Raji (cell line): Measurements from ENCODE around the gene IDUA.

ENCODE experiments used
- POLR2A ChIP-seq: IDR thresholded peaks from 2 replicates; pipeline ENCODE4 v1.6.1; 2011; ENCODE audit warnings: low read depth, low read length, control low read depth; ENCODE audit not compliant: insufficient read depth

Gene IDUA

GRCh38 chr4:1033840-1034551, 47.2 kb downstream of the IDUA start:
- TF ChIP-seq POLR2A, result no peak

DNA sequence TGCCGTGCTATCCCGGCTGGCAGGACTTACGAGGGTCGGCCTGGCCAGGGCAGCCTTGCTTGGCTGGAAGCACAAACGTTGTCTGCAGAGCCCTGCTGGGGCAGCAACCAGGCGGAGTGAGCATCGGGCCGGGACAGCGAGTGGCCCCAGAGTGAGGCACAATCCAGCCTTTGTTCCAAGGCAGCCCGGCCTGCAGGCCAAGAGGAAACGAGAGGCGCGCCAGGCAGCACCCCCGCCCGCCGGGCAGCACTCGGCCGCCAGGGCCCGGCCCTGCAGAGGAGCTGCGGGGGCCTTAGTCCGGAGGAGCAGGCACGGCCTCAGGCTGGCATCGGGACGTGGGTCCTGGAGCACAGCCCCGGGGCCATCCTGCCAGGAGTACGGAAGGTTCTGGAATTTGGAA, 48.7 kb downstream of the IDUA start:
- TF ChIP-seq POLR2A, result no peak

DNA sequence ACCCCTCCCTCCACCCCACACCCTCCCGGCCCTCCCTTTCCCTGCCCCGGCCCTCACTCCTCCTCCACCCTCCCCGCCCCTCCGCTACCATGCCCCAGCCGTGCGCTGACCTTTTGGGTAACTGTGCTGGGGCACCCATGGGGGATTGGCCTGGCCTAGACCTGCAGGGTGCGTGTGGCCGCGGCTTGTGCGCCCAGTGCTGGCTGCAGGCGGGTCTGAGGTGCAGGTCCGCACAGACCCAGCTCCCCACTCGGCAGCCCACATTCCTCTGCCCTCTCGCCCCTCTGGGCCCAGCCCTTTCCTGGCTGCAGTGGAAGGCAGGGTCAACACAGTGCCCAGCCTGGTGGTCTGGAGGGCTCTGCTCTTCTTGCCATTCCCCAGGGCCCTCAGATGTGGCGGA, 49.3 kb downstream of the IDUA start:
- TF ChIP-seq POLR2A, result no peak

DNA sequence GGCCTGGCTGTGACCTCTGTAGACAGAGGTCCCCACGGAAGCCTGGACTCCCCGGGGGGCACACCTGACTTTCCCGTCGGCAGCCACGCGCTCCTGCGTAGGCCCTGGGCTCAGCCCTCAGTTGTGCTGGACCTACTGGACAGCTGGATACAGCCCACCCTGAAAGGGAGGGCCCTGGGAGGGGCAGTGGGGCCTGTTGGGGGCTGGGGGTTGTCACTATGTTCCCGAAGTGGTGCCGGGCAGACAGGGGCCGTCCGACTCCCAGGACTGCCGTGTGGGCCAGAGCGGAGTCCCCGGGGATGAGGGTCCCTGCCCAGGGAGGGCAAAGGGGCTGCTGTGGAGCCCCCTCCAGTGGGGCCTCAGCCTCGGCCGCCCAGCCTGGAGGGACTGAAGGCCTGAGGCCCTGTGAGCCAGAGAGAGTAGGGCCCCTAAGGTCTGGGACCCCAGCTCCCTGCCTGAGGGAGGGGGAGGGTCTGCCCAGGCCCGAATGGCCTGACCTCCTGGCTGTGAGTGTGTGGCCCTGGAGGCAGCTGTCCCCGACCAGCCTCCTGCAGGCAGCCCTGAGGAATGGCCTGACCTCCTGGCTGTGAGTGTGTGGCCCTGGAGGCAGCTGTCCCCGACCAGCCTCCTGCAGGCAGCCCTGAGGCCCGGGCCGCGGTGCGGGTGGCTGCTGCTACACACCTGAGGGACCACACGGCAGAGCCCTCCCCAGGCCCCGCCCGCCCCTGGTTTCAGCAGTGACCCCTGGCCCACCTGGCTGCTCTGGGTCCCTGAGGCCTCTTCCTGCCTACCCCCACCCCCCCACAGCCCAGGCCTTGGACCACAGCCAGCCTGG, 50.3 kb downstream of the IDUA start:
- TF ChIP-seq POLR2A, result no peak

- no peak for TF ChIP-seq POLR2A
Observed at GRCh38 chr4:1038948-1039492, 52.2 kb downstream of the IDUA start.

- TF ChIP-seq POLR2A, result no peak
Observed at GRCh38 chr4:1039493-1040343, 52.9 kb downstream of the IDUA start.

DNA sequence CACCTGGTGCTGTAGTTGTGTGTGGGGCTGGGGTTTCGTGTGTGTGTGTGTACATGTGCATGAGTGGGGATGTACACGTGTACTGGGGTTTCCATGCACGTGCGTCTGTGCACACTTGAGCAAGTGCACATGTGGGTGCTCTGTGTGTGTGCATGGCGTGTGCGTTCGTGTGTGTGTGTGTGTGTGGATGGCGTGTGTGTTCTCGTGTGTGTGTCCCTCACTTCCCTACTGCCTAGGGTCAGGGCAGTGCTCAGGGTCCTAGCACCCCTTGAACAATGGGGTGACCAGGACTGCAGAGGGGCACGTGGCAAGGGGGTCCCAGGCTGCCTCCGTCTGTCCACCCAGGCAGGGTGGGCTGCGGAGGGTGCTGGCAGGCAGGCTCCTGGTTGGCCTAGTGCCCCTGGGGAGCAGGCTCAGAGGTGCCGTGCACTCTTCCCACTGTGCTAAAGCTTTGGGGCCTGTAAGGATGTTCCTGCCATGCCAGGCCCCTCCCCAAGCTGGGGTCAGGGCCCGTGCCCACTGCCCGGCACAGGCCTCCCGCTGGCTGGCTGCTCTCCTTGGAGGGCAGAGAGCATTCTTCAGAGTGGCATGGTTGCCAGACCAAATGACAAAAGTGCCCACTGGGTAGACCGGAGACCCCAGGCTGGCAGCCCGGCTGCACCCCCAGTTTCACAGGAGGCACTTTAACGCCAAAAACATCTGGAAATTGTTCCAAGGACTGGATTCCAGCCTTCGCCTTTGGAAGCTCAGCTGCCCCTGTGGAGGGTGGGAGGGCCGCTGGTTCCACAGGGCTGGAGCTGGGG, 53.7 kb downstream of the IDUA start:
- TF ChIP-seq POLR2A, result no peak

- no peak for TF ChIP-seq POLR2A
Observed at GRCh38 chr4:1041147-1041935, 54.5 kb downstream of the IDUA start.

DNA sequence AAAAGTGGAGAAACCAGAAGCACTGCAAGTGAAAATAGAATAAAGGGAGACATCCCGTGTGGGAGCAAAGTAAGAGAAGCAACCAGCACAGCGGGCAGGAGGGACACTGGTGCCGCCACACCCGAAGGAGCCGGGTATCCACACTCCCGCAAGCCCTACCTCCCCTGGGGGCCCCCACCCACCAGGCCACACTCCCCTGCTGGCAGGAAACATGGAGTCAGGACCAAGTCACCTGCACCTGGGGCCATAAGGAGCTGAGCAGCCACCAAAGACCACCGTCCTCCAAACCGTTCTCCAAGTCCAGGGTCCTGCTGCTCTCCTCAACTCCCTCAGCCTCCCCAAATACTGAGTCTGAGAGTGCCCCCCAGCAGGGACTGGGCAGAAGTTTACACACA, 55.1 kb downstream of the IDUA start:
- no peak for TF ChIP-seq POLR2A

DNA sequence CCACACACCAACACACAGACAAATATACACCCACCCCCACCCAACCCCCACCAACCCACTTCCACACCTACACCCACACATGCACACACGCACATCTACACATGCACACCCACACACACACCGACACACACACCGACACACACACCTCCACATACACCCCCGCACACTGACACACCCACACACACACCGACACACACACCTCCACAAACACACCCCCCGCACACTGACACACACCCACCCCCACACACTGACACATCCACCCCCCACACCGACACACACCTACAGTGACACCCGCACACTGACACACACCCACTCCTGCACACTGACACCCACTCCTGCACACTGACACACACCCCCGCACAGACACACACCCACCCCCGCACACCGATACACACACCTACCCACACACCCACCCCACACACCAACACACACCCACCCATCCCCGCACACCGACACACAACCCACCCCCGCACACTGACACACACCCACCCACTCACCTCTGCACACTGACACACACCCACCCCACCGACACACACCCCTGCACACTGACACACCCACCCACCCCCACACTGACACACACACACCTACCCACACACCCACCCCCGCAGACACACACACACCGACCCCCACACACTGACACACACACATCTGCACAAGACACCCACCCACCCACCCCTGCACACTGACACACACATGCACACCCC, 55.7 kb downstream of the IDUA start:
- TF ChIP-seq POLR2A, result no peak

- no peak for TF ChIP-seq POLR2A
Observed at GRCh38 chr4:1043162-1043561, 56.3 kb downstream of the IDUA start.

GRCh38 chr4:1043651-1044468, 57.0 kb downstream of the IDUA start:
- TF ChIP-seq POLR2A, result no peak

- TF ChIP-seq POLR2A, result no peak
Observed at GRCh38 chr4:1044469-1045192, 57.8 kb downstream of the IDUA start.
